ENCODE results near the gene ATP6V0E1.

GRCh38 chr5:173012882-173013281 is 29.3 kb downstream of the ATP6V0E1 start:
- TF ChIP-seq CTCF (IDR thresholded peaks at IDR 0.05) (no peak), POLR2A (IDR thresholded peaks at IDR 0.05) (no peak)
